ENCODE measurements around the gene EMP3. TPM values are rescaled to one million over a fixed set of nuclear protein-coding genes. Genes with fewer than 3 reads are reported as not detected.

EMP3 gene
- total and polyA plus RNA-seq, 9 of the 15 experiments (the other 6 are each of a cell fraction or from before 2014, with no cell fraction given), result 123 to 386 (median 296) TPM

GRCh38 chr19:48325265-48325910, at the start of gene EMP3 (continued):
- TF ChIP-seq ZNF146 (CRISPR knock-in tag; IDR thresholded peaks at IDR 0.05; ENCODE audit: unreplicated experiment) (no peak), CREM (IDR thresholded peaks at IDR 0.05; ENCODE audit: low read depth) (no peak; the same call in 1 of the 2 replicates), EZH2 (IDR thresholded peaks at IDR 0.05; ENCODE audit: borderline replicate concordance, low read depth, low read length) (no peak), STAG1 (CRISPR knock-in tag; IDR thresholded peaks at IDR 0.05; ENCODE audit: borderline replicate concordance) (no peak), PTBP1 (IDR thresholded peaks at IDR 0.05; ENCODE audit: low read depth, low read length) (0 out of 2 replicates have a peak, but pooled peaks have one; percentile 35), POLR2B (IDR thresholded peaks at IDR 0.05; ENCODE audit: low read depth, partially characterized antibody) (peak; percentile 92), ZNF707 (CRISPR knock-in tag; conservative IDR thresholded peaks at IDR 0.05) (no peak), FIP1L1 (IDR thresholded peaks at IDR 0.05; ENCODE audit: low read depth, low read length, poor library complexity, severe bottlenecking) (no peak), SIRT6 (IDR thresholded peaks at IDR 0.05; ENCODE audit: low read depth, low read length) (no peak), TAF7 (tag; IDR thresholded peaks at IDR 0.05) (peak; percentile 45; the same call in 1 of the 2 replicates), FOXM1 (IDR thresholded peaks at IDR 0.05; ENCODE audit: low read depth) (peak; percentile 55), FOXM1 (CRISPR knock-in tag; IDR thresholded peaks at IDR 0.05; ENCODE audit: low read depth) (no peak), PHF20 (IDR thresholded peaks at IDR 0.05; ENCODE audit: partially characterized antibody) (peak; percentile 65), MAFF (IDR thresholded peaks at IDR 0.05; ENCODE audit: low read length) (no peak), SMC3 (conservative IDR thresholded peaks at IDR 0.05; ENCODE audit: insufficient read depth, low read depth, low read length) (no peak), ZNF75A (CRISPR knock-in tag; IDR thresholded peaks at IDR 0.05) (no peak), DIDO1 (tag; IDR thresholded peaks at IDR 0.05; ENCODE audit: low read depth) (no peak), PTTG1 (tag; IDR thresholded peaks at IDR 0.05; ENCODE audit: low read depth) (no peak), ELK1 (CRISPR knock-in tag; IDR thresholded peaks at IDR 0.05) (no peak), ZNF436 (CRISPR knock-in tag; IDR thresholded peaks at IDR 0.05) (no peak)
- TF ChIP-seq, protein P1, sequence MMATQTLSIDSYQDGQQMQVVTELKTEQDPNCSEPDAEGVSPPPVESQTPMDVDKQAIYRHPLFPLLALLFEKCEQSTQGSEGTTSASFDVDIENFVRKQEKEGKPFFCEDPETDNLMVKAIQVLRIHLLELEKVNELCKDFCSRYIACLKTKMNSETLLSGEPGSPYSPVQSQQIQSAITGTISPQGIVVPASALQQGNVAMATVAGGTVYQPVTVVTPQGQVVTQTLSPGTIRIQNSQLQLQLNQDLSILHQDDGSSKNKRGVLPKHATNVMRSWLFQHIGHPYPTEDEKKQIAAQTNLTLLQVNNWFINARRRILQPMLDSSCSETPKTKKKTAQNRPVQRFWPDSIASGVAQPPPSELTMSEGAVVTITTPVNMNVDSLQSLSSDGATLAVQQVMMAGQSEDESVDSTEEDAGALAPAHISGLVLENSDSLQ (IDR thresholded peaks at IDR 0.05), result peak; percentile 63
- TF ChIP-seq, protein P2, sequence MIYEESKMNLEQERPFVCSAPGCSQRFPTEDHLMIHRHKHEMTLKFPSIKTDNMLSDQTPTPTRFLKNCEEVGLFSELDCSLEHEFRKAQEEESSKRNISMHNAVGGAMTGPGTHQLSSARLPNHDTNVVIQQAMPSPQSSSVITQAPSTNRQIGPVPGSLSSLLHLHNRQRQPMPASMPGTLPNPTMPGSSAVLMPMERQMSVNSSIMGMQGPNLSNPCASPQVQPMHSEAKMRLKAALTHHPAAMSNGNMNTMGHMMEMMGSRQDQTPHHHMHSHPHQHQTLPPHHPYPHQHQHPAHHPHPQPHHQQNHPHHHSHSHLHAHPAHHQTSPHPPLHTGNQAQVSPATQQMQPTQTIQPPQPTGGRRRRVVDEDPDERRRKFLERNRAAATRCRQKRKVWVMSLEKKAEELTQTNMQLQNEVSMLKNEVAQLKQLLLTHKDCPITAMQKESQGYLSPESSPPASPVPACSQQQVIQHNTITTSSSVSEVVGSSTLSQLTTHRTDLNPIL (CRISPR knock-in tag; IDR thresholded peaks at IDR 0.05), result no peak

Data from K562 (cell line).